Suprapubic skin (tissue), 4 donors: ENCODE measurements around the gene KRT8.

Source experiments
- CTCF ChIP-seq, 2 donors: fragments of 200-600 bp in 1 of 2; fragments of 450-650 bp in 1 of 2; sonication (generic) in 1 of 2; IDR thresholded peaks; one replicate each; pipeline ENCODE4 v1.5.1; 2016 to 2019; ENCODE audit warnings: antibody characterized with exemption in 2 of 2, mild to moderate bottlenecking in 1 of 2, moderate library complexity in 1 of 2
- POLR2A ChIP-seq, 2 donors: fragments of 450-650 bp; IDR thresholded peaks; one replicate each; pipeline ENCODE4 v1.6.1; 2017; ENCODE audit warnings: antibody characterized with exemption in 2 of 2, mild to moderate bottlenecking in 2 of 2, moderate library complexity in 2 of 2
- POLR2AphosphoS5 ChIP-seq, 3 donors: sonication (generic); formaldehyde crosslinking; IDR thresholded peaks; one replicate each; pipeline ENCODE4 v1.6.1; 2017; ENCODE audit warnings: antibody characterized with exemption in 3 of 3

- TF ChIP-seq CTCF (IDR thresholded peaks at IDR 0.05) = no peak
- TF ChIP-seq POLR2A (IDR thresholded peaks at IDR 0.05) = no peak
- TF ChIP-seq POLR2AphosphoS5 (IDR thresholded peaks at IDR 0.05) = no peak
Observed at GRCh38 chr12:52920937-52921336, 16.1 kb upstream of the KRT8 start.
